Measurements from ENCODE around the gene KLHL7.
"Not testable (repeated sequence)": the region's sequence is repeated elsewhere in the genome, so short reads cannot be mapped to it uniquely, and the experiment has no call there.

KLHL7 gene

DNA sequence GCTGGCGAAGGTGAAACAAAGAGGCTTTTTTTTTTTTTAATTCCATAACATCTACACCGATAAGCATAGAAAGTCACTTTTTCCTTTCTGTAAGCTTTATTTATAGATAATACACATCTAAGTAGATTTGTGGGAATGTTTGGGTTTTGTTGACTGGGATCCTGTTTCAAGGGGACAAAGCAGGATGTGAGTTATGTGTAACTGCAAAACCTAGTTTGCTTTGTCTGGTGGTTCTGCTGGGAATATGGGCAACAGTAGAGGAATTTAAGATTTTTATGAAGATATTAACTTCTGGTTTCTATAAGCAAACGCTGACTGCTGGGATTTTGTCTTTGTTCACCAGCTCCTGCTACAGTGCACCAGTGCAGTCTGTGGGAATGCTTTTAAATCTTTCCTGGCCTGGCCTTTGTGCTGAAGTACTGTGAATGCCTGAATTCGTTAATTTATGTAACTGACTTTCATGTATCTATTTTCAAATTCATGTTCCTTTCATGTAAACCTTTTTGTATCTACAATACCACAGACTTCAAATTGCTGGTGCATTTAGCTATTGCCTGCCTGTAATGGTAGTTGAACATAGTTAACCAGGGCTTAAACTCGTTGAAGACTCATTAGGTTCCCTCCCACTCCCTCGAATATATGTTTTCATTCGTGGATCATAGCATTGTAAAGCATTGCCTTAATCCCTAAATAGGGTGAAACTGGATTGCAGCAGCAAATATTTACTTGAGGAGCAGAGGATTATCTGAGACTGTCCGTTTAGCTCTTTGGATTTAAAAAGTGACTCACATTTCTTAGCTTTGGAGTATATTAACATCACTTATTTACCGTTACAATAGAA lies 1.5 kb downstream of the KLHL7 start:
- no peak for DNase-seq (ENCODE audit: low read depth in 2 of 2, low spot score in 1 of 2)

GRCh38 chr7:23107781-23108180 lies 2.2 kb downstream of the KLHL7 start:
- DNase-seq (ENCODE audit: low read depth in 2 of 2, low spot score in 1 of 2): no peak

DNA sequence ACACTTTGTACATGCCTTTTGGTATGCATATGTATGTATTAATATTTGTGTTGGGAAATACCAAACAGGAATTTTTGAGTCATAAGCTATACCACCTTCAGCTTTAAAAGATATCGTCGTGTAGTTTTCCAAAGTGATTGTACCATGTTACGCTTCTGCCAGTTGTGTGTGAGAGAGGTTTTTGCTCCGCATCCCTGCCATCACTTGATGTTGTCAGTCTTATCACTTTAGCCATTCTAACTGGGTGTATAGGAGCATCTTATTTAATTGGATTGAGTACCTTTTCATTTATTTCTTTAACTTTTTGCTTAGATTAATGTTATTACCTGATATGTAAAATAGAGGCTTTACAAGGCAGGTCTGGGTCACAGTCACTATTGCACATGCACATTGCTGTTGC lies 3.4 kb downstream of the KLHL7 start:
- no peak for DNase-seq (ENCODE audit: low read depth in 2 of 2, low spot score in 1 of 2)

- no peak for DNase-seq (ENCODE audit: low read depth in 2 of 2, low spot score in 1 of 2)
Measured at GRCh38 chr7:23109470-23109869, 3.9 kb downstream of the KLHL7 start.

DNA sequence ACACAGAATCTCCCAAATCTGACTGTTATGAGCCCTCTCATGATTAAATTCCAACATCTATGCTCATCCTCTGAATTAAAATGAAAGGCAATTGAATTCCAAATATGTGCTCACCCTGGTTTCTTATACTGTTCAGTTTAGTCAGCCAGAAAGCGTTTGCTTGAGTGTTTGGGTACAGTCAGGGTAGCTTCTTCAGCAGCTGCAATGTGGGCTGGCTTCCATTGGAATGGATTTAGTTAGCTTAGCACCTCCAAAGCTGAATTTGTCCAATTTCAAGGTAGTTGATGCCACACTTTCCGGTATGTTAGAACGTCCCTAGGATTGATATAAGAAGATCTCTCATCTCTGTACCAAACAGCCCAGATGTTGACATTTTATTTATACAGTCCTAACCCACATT lies 9.3 kb downstream of the KLHL7 start:
- DNase-seq (ENCODE audit: low read depth in 2 of 2, low spot score in 1 of 2): no peak

DNA sequence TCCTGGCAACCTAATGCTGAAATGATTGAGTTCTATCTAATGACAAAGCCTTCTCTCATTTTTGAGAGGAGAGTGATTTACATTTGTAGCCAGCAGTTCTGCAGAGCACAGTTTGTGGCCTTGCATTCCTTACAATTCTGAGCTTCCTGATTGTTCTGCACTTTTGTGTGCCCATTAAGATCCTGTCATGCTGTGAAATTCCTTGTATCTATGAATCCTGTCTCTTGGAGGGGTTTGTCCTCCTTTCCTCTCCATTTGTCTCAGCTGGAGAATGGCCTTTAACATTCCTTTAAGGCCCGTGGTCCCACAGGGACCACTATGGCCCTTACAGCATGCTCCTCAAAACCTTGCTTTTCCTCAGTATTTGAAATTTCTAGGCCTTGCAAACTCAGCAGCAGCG lies 10.4 kb downstream of the KLHL7 start:
- DNase-seq (ENCODE audit: low read depth in 2 of 2, low spot score in 1 of 2): no peak

GRCh38 chr7:23117841-23118240 lies 12.3 kb downstream of the KLHL7 start:
- DNase-seq (ENCODE audit: low read depth in 2 of 2, low spot score in 1 of 2): no peak

DNA sequence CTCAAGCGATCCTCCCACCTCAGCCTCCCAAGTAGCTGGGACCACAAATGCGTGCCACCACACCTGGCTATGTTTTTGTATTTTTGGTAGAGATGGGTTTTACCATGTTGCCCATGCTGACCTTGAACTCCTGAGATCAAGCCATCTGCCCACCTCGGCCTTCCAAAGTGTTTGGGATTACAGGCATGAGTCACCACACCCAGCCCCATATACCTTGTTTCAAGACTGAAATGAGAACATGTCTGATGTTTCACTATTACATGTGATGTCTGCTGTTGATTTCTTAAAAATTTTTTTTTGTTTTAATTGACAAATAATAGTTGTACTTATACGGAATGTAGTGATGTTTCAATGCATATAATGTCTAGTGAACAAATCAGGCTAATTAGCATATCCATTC lies 14.5 kb downstream of the KLHL7 start:
- no peak for DNase-seq (ENCODE audit: low read depth in 2 of 2, low spot score in 1 of 2)

- no peak for DNase-seq (ENCODE audit: low read depth in 2 of 2, low spot score in 1 of 2)
Measured at GRCh38 chr7:23121165-23121564, 15.6 kb downstream of the KLHL7 start.

- no peak for DNase-seq (ENCODE audit: low read depth in 2 of 2, low spot score in 1 of 2)
Measured at GRCh38 chr7:23123007-23123406, 17.4 kb downstream of the KLHL7 start.

DNA sequence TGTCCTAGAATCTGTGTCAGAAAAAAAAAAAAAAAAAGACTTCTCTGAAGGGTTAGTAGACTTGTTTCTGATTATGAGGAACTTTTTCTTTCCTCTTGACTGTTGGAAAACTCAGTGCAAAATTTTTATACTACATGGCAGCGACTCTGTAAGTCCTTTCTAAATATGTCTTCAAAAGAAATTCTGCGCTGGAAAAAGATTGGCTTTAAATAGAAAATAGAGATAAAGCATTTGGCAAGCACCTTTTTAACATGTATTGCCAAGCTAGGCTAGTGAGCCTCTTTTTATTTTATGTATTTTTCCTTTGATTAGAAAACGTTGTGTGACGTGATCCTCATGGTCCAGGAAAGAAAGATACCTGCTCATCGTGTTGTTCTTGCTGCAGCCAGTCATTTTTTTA lies 17.9 kb downstream of the KLHL7 start:
- DNase-seq (ENCODE audit: low read depth in 2 of 2, low spot score in 1 of 2): no peak

DNA sequence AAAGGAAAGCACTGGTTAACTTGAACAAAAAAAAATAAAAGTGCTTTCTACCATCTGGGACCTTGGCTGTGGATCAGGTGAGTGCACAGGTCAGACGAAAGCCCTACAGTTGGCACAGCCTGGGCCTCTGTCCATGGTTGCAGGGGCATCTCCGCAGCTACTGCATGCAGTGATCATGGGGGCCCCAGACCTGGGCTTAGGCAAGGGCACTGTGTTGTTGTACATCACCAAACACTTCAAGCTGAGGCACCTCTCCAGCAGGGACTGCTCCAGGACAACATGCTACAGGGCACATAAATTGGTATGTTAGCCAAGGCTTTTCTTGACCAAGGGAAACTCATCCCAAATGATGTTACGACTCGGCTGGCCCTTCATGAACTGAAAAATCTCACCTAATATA lies 23.5 kb downstream of the KLHL7 start:
- no peak for DNase-seq (ENCODE audit: low read depth in 2 of 2, low spot score in 1 of 2)

GRCh38 chr7:23131799-23132198 lies 26.2 kb downstream of the KLHL7 start:
- DNase-seq (ENCODE audit: low read depth in 2 of 2, low spot score in 1 of 2): not testable (repeated sequence)

- no peak for DNase-seq (ENCODE audit: low read depth in 2 of 2, low spot score in 1 of 2)
Measured at GRCh38 chr7:23133797-23134196, 28.2 kb downstream of the KLHL7 start.

DNA sequence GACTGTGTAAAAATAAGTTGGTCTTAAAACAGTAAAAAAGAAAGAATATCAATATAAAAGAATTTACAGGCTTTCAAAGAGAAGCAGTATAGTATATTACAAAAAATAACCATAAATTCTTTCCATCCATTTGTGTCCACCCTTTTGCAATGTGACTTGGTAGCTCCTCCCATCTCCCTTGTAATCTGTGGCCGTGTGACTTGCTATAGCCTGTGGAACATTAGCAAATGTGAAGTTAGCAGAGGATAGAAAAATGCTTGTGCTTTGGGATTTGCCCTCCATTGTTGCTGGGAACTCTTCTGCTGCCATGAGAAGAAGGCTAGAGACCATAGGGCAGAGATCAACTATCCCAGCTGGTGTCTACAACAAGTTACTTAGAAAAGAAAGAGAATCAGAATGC lies 30.2 kb downstream of the KLHL7 start:
- no peak for DNase-seq (ENCODE audit: low read depth in 2 of 2, low spot score in 1 of 2)

GRCh38 chr7:23136216-23136615 lies 30.6 kb downstream of the KLHL7 start:
- no peak for DNase-seq (ENCODE audit: low read depth in 2 of 2, low spot score in 1 of 2)

DNA sequence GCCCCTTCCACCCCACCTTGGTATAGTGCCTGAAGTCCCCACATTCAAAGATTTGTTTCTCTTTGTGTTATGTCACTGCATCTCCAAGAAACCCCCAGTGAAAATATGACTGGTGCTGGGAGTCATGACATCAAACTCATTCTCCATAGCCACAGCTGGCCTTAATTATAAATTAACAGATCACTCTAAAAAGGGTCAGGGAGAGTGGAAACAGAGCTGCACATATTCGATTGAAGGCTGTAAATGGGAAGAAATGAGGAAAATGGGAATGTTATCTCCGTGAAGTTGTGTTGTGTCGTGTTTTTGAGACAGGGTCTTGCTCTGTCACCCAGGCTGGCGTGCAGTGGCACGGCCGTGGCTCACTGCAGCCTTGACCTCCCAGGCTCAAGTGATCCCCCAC lies 52.1 kb downstream of the KLHL7 start:
- DNase-seq (ENCODE audit: low read depth in 2 of 2, low spot score in 1 of 2): no peak

- no peak for DNase-seq (ENCODE audit: low read depth in 2 of 2, low spot score in 1 of 2)
Measured at GRCh38 chr7:23158546-23158945, 53.0 kb downstream of the KLHL7 start.

DNA sequence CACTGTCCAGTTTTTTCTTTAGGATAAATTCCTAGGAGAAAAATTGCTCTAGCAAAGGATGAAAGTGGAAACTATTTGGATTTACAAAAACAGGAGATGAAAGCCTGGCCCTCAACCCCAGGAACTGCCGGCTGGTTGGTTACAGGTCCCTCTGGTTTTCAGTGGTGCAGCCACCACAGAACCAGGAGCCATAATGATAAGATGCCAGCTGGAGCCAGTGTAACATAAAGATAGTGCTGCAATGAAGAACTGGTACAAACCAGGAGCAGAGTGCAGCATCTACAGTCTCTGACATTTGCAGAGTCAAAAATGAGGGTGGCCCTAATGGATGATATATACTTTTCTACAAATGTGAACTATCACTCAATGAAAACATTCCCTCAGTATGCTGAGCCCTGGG lies 55.9 kb downstream of the KLHL7 start:
- DNase-seq (ENCODE audit: low read depth in 2 of 2, low spot score in 1 of 2): no peak

GRCh38 chr7:23164846-23165245 lies 59.3 kb downstream of the KLHL7 start:
- DNase-seq (ENCODE audit: low read depth in 2 of 2, low spot score in 1 of 2): no peak

- no peak for DNase-seq (ENCODE audit: low read depth in 2 of 2, low spot score in 1 of 2)
Measured at GRCh38 chr7:23165316-23165715, 59.7 kb downstream of the KLHL7 start.

- no peak for DNase-seq (ENCODE audit: low read depth in 2 of 2, low spot score in 1 of 2)
Measured at GRCh38 chr7:23167691-23168090, 62.1 kb downstream of the KLHL7 start.

- DNase-seq (ENCODE audit: low read depth in 2 of 2, low spot score in 1 of 2): no peak
Measured at GRCh38 chr7:23168111-23168885, 62.7 kb downstream of the KLHL7 start.
